Peyer's patch (tissue), 4 donors: ENCODE data around the gene RAB37. TPM values are rescaled to one million over a fixed set of nuclear protein-coding genes. Genes with fewer than 3 reads are reported as not detected.

Experiments
- DNase-seq, 3 donors: peaks; one replicate each; pipeline ENCODE4 v3.0.0-alpha.2; 2017 to 2019
- H3K27ac ChIP-seq, 4 donors: fragments of 200-600 bp; sonication (generic); one replicate each; pipeline ENCODE4 v1.5.1; 2016 to 2019
- H3K27me3 ChIP-seq, 2 donors: fragments of 200-600 bp; sonication (generic); one replicate each; pipeline ENCODE4 v1.5.1; 2019
- H3K36me3 ChIP-seq, 3 donors: fragments of 200-600 bp; sonication (generic); one replicate each; pipeline ENCODE4 v1.5.1; 2016 to 2019
- H3K4me1 ChIP-seq, 4 donors: fragments of 200-600 bp; sonication (generic); one replicate each; pipeline ENCODE4 v1.5.1; 2016 to 2019
- H3K4me3 ChIP-seq, 4 donors: fragments of 200-600 bp; sonication (generic); 1 replicate in 3 of 4; 2 replicates in 1 of 4; pipeline ENCODE4 v1.5.1; 2016 to 2019; ENCODE audit warnings: mild to moderate bottlenecking in 1 of 4
- H3K9me3 ChIP-seq, 4 donors: fragments of 200-600 bp; sonication (generic); one replicate each; pipeline ENCODE4 v1.5.1; 2016 to 2019; ENCODE audit warnings: mild to moderate bottlenecking in 1 of 4
- POLR2A ChIP-seq, 2 donors: fragments of 450-650 bp; IDR thresholded peaks; one replicate each; pipeline ENCODE4 v1.5.1; 2017; ENCODE audit warnings: antibody characterized with exemption in 2 of 2, mild to moderate bottlenecking in 2 of 2, moderate library complexity in 2 of 2
- total RNA-seq, 4 donors: library from RNA; depleted of rRNA; stranded (reverse); fragments of >200 nt; gene quantifications; one replicate each; pipeline ENCODE4 v1.1.0, GENCODE V29; 2016
- TF ChIP-seq, protein P1 (sequence below), 6 experiments: fragments of 450-650 bp in 4 of 6; fragments of 200-600 bp in 2 of 6; sonication (generic) in 1 of 6; IDR thresholded peaks; one replicate each; pipeline ENCODE4 v1.5.1; 2017 to 2019; ENCODE audit warnings: antibody characterized with exemption in 6 of 6, mild to moderate bottlenecking in 3 of 6, moderate library complexity in 1 of 6

The RAB37 gene
- total RNA-seq, 4 donors from 2014 or later, result 1.1 to 35.5 (median 4.4) TPM

DNA sequence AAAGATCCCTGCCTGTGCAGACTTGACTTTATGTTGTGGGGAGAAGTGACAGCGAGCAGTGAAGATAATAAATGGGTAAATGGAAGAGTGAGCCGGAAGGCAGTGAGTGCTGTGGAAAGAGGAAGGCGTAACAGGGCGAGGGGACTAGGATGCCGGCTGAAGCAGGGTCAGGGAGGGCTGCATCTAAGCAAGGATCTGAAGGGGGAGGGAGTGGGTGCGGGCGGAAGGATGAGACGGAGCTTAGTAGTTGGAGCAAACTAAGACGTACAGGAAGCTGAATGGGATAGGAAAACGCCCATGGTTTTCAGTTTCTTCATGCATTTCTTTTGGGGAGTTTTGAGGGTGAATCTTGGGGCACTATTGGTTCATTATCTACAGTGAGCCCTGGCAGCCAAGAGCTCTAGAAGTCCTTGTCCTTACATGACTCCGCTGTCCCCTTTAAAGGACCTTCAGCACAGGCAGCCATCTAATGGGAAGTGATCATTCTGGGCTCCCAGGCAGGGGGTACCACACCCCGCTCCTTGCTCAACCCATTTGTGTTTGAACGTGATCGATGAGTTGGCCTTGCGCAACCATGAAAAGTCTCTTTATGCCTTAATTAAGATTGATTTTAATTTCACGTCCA, 49.5 kb downstream of the RAB37 start:
- Histone ChIP-seq H3K27ac (no peak overlapping the region), H3K36me3 (peaks cover 0 to 6% (median 0%) of the 10 kb centered on the region in 3 donors)

DNA sequence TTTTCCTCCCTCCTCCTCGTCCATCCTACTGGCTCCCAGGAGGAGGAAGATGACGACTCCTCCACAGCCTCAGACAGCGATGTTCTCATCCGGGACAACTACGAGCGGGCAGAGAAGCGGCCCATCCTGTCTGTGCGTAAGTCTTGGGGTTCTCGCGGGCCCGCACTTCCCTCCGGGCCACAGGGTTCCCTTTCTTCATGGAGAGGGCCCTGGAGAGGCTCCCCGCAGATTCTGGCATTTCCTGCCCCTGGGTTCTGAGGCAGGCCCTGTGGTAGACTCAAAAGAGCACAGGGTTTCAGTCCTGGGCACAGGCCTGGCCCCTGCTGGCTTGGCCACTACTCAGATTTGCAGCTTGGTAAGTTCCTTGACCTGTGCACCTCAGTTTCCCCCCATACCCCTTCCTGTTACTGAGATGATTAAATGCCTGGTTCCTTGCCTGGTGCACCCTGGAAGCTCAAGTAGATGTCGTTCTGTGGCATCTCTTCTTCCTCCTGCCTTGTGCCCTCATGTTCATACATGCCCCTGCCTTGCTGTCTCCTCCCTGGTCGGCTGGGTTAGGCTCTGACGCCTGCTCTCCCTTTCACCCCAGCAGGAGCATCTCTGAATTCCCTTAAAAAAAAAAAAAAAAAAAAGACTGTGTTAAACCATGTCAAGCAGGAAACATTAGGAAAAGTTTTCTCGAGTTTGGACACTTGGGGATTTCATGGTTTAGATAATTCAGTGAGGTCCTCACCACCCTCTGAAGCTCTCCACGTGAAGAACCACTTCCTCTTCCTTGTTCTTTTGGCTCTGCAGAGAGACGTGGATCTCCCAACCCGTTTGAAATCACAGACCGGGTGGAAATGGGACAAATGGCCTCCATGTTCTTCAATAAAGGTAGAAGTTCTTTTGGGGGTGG, 53.4 kb downstream of the RAB37 start:
- no peak for DNase-seq
- Histone ChIP-seq H3K36me3 (peaks cover 0 to 27% (median 0%) of the 10 kb centered on the region in 3 donors), H3K4me1 (peaks cover 0 to 6% (median 0%) of the 10 kb centered on the region in 4 donors), H3K27ac (peak overlapping the region in 1 of 4 donors; percentile 19), H3K4me3 (no peak overlapping the region), H3K9me3 (no peaks in the 10 kb centered on the region), H3K27me3 (no peaks in the 10 kb centered on the region)
- no peak for TF ChIP-seq POLR2A (IDR thresholded peaks at IDR 0.05)
- TF ChIP-seq, protein P1, sequence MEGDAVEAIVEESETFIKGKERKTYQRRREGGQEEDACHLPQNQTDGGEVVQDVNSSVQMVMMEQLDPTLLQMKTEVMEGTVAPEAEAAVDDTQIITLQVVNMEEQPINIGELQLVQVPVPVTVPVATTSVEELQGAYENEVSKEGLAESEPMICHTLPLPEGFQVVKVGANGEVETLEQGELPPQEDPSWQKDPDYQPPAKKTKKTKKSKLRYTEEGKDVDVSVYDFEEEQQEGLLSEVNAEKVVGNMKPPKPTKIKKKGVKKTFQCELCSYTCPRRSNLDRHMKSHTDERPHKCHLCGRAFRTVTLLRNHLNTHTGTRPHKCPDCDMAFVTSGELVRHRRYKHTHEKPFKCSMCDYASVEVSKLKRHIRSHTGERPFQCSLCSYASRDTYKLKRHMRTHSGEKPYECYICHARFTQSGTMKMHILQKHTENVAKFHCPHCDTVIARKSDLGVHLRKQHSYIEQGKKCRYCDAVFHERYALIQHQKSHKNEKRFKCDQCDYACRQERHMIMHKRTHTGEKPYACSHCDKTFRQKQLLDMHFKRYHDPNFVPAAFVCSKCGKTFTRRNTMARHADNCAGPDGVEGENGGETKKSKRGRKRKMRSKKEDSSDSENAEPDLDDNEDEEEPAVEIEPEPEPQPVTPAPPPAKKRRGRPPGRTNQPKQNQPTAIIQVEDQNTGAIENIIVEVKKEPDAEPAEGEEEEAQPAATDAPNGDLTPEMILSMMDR (IDR thresholded peaks at IDR 0.05), result no peak

More for the DNA sequence above, 49.5 kb downstream of the RAB37 start:
- no peak overlapping the region for H3K4me3 ChIP-seq
- DNase-seq, result no peak
- TF ChIP-seq POLR2A (IDR thresholded peaks at IDR 0.05), result no peak
- TF ChIP-seq, protein P1 (IDR thresholded peaks at IDR 0.05), result no peak
- H3K27me3 ChIP-seq, result no peaks in the 10 kb centered on the region
- H3K9me3 ChIP-seq, result no peaks in the 10 kb centered on the region
- H3K4me1 ChIP-seq, result peaks cover 0 to 12% (median 0%) of the 10 kb centered on the region in 4 donors

DNA sequence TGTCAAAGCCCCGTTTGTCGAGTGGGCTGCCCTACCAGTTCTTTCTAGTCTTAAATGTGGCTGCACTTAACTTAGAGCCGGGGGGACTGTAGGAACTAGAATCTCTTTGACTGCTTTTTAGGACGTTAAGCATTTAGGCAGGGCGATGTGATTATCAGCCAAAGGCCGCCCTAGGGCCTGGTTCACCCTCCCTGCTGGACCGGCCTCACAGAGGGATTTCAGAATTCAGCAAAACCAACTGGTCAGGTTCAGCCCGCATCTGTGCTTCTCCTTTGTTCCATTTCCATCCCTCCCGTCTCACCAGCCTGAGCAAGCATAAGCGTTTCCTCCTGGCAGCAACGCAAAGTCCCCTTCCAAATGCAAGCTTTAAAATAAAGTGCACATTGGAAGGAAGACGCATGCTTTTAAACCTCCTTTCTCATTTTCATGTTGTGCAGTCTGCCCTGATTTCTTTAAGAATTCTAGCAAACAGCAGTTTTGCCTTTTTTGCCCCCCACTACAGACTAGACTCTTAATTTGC, 55.6 kb downstream of the RAB37 start:
- H3K36me3 ChIP-seq, result peaks cover 0 to 48% (median 0%) of the 10 kb centered on the region in 3 donors

DNA sequence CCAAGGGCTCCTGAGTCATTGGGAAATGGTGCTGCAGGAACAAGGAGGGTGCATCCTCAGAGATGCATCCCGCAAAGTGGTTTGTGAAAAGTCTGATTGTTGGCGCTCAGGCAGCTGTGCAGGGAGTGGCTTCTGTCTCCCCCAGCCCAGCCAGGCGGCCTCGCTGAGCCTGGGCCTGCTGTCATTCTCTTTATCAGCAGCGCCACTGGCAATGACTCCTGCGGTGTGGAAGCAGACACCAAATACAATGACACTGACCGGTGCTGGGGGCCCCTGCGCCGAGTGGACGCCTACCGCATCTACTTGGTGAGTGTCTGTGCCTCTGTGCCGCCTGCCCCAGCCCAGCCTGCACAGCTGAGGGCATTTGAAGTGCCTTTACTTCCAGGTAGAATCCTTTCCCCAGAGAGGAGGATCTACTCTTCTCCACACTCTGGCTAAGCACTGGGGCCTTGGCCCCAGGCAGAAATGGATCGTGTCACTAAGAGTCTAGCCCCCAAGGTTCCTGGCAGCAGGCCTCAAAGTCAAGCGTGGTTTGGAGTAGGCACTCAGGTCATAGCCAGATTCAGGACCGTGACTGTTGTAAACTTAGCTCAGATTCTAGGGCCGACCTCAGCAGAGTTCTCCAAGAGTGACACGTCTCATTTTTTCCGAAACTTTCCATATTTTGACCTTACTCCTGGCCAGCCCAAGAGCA, 58.4 kb downstream of the RAB37 start:
- no peaks in the 10 kb centered on the region for H3K9me3 ChIP-seq
- no peaks in the 10 kb centered on the region for H3K27me3 ChIP-seq
- DNase-seq, result no peak
- H3K4me1 ChIP-seq, result peaks cover 0 to 5% (median 0%) of the 10 kb centered on the region in 4 donors
- no peak overlapping the region for H3K27ac ChIP-seq
- no peak for TF ChIP-seq POLR2A (IDR thresholded peaks at IDR 0.05)
- TF ChIP-seq, protein P1 (IDR thresholded peaks at IDR 0.05), result no peak
- H3K36me3 ChIP-seq, result peaks cover 0 to 48% (median 0%) of the 10 kb centered on the region in 3 donors
- no peak overlapping the region for H3K4me3 ChIP-seq

More for the DNA sequence above, 55.6 kb downstream of the RAB37 start:
- Histone ChIP-seq H3K4me3 (no peak overlapping the region), H3K27me3 (no peaks in the 10 kb centered on the region), H3K27ac (no peak overlapping the region), H3K9me3 (no peaks in the 10 kb centered on the region), H3K4me1 (peaks cover 0 to 5% (median 0%) of the 10 kb centered on the region in 4 donors)
- TF ChIP-seq, protein P1 (IDR thresholded peaks at IDR 0.05), result no peak
- no peak for TF ChIP-seq POLR2A (IDR thresholded peaks at IDR 0.05)
- DNase-seq, result no peak

DNA sequence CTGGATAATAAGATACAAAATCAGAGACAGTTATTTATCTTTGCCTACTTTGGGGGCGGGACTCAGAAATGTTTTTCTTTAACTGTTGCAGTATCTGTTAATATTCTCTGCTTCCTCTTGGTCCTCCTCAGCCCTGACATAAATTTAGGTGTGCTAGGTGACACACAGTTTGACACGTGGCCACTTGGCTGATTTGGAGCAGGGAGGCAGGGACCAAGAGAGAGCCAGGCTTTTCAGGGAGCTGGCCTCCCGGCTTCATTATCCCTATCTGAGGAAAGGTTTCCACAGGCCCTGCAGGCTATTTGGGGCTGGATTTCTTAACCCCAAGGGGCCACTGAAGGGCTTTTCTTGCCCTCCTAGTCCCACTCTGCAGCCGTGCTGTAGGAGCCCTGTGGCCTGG, 59.2 kb downstream of the RAB37 start:
- no peak for TF ChIP-seq POLR2A (IDR thresholded peaks at IDR 0.05)
- TF ChIP-seq, protein P1 (IDR thresholded peaks at IDR 0.05), result no peak
- peaks cover 0 to 55% (median 0%) of the 10 kb centered on the region in 3 donors for H3K36me3 ChIP-seq
- no peaks in the 10 kb centered on the region for H3K9me3 ChIP-seq
- peaks cover 0 to 3% (median 0%) of the 10 kb centered on the region in 4 donors for H3K4me1 ChIP-seq
- no peak overlapping the region for H3K4me3 ChIP-seq
- no peak for DNase-seq
- no peak overlapping the region for H3K27ac ChIP-seq
- H3K27me3 ChIP-seq, result no peaks in the 10 kb centered on the region
